K562 treated with DMSO at 1 percent for 12 hours (cell line): ENCODE measurements around the gene CEND1. TPM values are rescaled to one million over a fixed set of nuclear protein-coding genes. Genes with fewer than 3 reads are reported as not detected.

Experiments used
- total RNA-seq: library from RNA; unstranded; fragments of 300-600 nt; gene quantifications from 2 replicates; pipeline ENCODE4 v1.2.3, GENCODE V29; 2022; ENCODE audit not compliant: insufficient read depth

Gene CEND1
- 0.69 TPM in 1 of 2 replicates, not detected in the other for total RNA-seq

DNA sequence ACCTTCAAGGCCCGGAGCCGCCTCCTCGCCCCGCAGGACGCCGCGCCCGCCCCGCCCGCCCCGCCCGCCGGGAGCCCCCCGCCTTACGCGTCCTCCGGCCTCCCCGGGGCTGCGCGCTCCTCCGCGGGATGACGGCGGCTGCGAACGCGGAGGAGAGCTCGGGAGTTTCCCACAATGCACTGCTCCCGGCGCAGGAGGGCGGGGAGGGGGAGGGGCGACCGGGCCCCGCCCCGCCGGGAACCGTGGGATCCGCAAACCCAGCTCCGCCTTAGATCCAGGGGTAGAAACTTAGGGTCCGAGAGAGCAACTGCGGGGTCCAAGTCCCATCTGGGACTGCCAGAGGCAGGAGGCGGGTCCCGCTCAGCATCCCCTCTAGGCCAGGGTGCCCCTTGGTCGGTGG is at the start of gene CEND1:
CEND1 (minus strand) TSS at position 148 of the 400 bp plus-strand sequence. CDS start 1,514 bp downstream, outside the sequence.

DNA sequence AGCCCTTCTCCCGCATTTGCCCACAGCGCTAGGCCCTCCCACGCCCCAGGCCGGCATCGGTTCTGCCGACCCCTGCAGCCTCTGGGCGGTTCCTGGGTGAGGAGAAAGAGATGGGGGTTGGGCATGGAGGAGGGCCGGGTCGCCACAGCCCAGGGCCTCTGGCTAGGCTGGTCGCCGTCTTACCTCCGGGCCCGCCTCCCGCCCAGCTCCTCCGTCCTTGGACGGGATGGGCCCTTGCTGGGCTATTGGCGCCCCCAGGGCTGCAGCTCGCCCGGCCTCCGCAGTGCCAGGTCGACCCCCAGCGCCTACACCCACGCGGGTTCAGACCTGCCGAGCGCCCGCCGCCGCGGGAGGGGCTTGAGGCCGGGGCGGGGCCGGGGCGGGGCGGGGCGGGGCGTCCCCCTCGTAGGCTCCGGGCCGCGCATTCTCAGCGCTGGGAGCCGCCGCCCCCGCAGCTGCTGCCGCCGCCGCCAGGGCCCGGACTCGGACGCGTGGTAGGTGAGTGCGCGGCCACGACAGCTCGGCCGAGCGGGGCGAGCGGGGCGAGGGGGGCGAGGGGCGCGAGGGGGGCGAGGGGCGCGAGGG is 42.7 kb upstream of the CEND1 start, which contains the start of gene CD151:
CD151 (plus strand) TSS at position 424 of the 585 bp plus-strand sequence. CDS start 3,118 bp downstream, outside the sequence.

DNA sequence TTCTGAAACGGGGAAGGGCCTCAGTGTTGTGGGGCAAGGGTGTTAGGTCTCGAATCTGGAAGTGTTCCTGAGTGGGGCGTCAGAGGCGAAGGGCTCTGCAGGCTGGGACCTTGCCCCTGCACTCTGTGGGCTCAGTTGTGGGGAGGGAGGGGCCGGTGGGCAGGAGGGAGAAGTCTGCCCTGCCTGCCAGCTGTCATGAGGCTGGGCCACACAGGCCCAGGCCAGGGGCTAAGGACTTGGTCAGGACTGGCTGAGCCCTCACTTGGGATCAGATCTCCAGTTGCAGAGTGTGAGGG is 38.0 kb upstream of the CEND1 start, which contains the start of gene CRACR2B:
CRACR2B (plus strand) TSS at position 23 of the 296 bp plus-strand sequence. CDS start 689 bp downstream, outside the sequence.

DNA sequence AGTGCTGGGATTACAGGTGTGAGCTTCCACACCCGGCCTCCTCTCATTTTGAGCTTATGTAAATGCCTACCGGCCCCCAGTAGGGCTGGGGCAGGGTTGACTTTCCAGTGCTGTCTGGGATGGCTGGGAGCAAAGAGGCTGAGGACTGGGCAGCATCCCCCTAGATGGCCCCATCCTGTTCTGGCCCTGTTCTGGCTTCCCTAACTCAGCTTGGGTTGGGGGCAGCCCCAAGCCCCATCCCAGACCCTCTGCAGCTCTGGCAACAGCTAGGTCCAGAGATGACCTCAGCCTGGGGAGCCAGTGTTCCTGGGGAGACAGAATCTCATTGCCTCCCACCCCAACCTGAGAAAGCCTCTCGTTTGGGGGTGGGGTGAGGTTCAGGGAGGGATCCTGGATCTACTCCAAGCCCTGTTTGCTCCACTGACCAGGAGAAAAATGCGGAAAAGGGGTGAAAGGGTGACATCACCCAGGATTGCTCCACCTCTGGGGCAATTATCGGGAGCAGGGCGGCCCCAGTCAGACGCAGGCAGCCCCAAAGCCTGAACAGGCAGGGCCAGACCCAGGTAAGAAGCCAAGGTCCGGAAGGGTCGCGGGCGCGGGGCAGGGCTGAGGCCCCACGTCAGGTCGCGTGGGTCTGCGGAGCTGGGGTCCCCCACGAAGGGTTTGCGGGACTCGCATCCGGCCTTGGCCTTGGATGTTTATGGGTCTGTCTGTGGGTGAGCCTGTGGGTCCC is 28.7 kb upstream of the CEND1 start, which contains the start of gene PNPLA2:
PNPLA2 (plus strand) TSS at position 519 of the 733 bp plus-strand sequence. CDS start 805 bp downstream, outside the sequence.

DNA sequence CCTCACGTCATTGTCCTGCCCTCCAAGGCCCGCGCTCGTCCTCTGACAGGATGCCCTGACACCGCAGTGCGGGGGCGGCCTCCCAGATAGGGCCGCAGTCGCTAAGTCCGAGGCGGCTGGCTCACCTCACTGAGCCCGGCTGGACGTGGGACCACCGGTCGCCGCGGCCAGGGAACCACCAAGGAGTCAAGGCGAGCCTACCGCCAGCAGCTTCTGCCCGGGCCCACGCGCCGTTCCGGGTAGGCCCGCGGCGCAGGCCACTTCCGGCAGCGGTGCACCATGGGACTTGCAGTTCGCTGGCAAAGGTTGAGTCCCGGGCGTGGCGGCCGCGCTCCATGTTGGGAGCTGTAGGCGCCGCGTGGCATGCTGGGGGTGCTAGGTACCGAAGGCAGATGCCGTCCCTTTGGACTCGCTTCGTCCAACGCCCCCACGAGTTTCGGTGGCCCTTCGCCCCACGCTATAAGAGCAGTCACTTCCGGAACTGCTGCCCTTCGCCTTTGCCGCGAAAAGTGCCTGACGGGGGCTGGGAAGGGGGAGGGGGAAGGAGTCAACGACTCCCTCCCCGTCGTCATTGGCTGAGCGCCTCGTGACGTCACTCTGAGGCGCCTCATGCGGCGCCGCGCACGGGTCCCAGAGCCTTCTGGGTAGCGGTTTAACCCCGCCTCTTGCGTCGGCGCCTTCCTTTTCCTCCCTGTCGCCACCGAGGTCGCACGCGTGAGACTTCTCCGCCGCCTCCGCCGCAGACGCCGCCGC is 19.6 kb upstream of the CEND1 start, which contains the start of gene RPLP2:
RPLP2 (plus strand) TSS at position 681 of the 753 bp plus-strand sequence. CDS start 268 bp downstream, outside the sequence.

DNA sequence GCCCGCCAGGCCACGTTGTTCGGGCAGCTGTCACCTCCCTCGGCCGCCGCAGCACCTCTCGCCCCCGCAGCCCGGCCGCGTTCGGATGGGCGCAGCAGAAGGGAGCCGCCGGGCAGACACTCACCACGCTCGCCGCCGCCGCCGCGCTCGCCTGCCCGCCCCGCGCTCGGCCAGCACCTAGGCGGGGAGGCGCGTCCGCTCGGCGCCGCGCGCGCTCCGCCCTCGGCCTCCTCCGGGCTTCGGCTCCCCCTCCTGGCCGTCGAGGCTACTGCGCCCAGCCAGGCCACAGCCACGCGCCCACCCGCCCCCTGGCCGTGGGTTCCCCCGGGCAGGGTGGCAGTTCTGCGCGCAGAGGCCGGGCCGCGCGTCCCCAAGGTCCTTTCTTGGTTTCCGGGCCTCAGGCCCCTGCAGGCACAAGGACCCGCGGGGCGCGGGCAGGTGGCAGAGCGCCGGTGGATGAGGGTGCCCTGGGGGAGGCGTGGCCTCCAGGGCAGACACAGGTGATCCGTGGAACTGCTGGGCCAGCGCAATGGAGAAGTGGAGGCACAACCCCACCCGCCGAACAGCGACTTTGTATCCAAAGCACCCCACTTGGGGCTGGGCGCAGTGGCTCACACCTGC is 8.3 kb upstream of the CEND1 start, which contains the start of gene SLC25A22:
SLC25A22 (minus strand) TSS at position 189 of the 621 bp plus-strand sequence. CDS start 3,275 bp downstream, outside the sequence.

DNA sequence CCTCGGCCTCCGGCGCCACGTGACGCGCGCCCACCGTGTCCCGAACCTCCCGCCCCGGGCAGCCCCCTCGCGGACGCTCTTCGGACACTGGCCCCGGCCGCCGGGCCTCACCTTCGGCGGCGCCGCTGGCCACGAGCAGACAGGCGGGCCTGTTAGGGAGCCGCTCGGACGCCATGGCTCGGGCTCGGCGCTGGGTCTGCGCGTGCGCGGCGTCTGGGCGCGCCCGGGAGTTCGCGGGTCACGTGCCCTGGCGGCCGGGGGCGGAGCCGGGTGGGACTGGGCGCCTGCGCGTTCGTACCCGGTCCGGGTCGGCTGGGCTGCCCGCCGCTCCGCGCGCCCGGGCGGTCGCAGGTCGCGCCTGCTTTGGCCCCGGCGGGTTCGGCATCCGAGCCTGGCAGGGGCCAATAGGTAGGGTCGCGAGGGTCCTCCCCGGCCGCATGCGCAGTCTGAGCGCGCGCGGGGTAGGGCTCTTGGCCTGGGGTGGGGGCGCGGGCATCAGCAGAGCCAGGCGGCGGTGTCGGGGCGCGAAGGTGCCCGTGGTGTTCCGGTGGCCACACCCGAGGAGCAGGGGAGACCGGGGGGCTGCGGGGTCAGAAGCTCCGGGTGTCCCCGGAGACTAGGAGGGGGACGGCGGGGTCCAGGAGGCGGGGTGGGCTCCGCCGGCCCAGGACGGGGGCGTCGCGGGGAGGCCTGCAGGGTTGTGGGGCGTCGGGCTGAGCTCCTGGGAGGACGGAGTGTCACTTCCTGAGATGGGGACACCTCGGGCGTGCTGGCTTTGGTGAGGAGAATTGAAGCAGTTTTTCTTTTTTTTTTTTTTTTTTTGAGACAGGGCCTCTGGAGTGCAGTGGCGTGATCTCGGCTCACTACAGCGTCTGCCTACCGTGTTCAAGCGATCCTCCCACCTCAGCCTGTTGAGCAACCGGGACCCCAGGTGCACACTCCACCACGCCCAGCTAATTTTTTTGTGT is 12.3 kb downstream of the CEND1 start, which contains the start of gene GATD1:
GATD1 (minus strand) TSS at position 200 of the 968 bp plus-strand sequence; CDS start at position 175, 25 bp downstream.

DNA sequence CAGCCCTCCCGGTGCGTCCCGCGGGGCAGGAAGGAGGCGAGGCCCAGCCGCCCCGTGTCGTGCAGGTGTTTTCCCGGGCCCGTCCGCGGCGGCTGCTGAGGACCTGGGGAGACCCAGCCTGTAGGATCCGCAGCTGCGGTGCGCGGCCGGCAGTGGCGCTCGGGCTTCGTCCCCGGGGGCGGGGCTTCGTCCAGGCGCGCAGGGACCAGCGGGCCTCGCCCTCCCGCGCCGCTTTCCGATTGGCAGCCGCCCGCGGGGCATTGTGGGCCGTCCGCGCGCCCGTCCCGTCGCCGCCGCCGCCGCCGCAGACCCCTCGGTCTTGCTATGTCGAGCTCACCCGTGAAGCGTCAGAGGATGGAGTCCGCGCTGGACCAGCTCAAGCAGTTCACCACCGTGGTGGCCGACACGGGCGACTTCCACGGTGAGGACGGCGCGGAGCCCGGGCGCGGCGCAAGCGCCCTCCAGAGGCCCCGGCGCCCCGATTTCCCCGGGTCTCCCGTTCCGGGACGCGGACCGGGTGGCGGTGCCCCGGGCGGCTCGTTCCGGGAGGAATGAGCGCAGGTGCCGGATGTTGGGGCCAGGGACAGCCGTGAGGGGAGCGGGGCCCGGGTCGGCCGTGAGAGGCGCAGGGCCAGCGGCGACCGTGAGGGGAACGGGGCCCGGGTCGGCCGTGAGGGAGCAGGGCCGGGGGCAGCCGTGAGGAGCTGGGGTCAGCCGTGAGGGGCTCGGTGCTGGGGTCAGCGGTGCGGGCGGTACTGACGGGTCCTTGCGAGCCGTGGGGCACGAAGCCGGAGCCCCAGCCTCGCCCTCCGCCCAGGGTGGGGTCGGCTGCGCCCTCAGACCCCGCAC is 42.5 kb downstream of the CEND1 start, which contains the start of gene TALDO1:
TALDO1 (plus strand) TSS at position 307 of the 849 bp plus-strand sequence; CDS start at position 325, 18 bp downstream.

Other genes starting within 250 kb of the CEND1 start
- 2.0 and 2.8 TPM in 2 replicates for gene LMNTD2, start 229.4 kb downstream of the CEND1 start, total RNA-seq
- 40.8 and 66.7 TPM in 2 replicates for gene RASSF7, start 229.1 kb downstream of the CEND1 start, total RNA-seq
- gene PHRF1, start 213.6 kb downstream of the CEND1 start, total RNA-seq = 9.8 and 21.1 TPM in 2 replicates
- gene IRF7, start 174.1 kb downstream of the CEND1 start, total RNA-seq = 41.5 and 44.6 TPM in 2 replicates
- not detected in 2 replicates for gene CDHR5, start 165.1 kb downstream of the CEND1 start, total RNA-seq
- gene SCT, start 162.9 kb downstream of the CEND1 start, total RNA-seq = not detected in 2 replicates
- 0.88 and 1.6 TPM in 2 replicates for gene DRD4, start 152.8 kb downstream of the CEND1 start, total RNA-seq
- gene DEAF1, start 94.9 kb downstream of the CEND1 start, total RNA-seq = 51.5 and 67.2 TPM in 2 replicates
- gene TMEM80, start 94.3 kb downstream of the CEND1 start, total RNA-seq = 19.1 and 32.6 TPM in 2 replicates
- gene EPS8L2, start 83.9 kb downstream of the CEND1 start, total RNA-seq = 5.2 and 7.1 TPM in 2 replicates
- 543 and 606 TPM in 2 replicates for gene TALDO1, start 42.6 kb downstream of the CEND1 start, total RNA-seq
- 27.5 and 66.9 TPM in 2 replicates for gene GATD1, start 12.6 kb downstream of the CEND1 start, total RNA-seq
- gene SLC25A22, start 8.2 kb upstream of the CEND1 start, total RNA-seq = 21.6 and 29.4 TPM in 2 replicates
- 22.8 and 31.5 TPM in 2 replicates for gene PIDD1, start 15.1 kb upstream of the CEND1 start, total RNA-seq
- 1,821 and 2,673 TPM in 2 replicates for gene RPLP2, start 19.9 kb upstream of the CEND1 start, total RNA-seq
- gene PNPLA2, start 28.8 kb upstream of the CEND1 start, total RNA-seq = 139 and 145 TPM in 2 replicates
- 17.9 and 22.6 TPM in 2 replicates for gene CRACR2B, start 37.8 kb upstream of the CEND1 start, total RNA-seq
- 123 and 132 TPM in 2 replicates for gene CD151, start 42.9 kb upstream of the CEND1 start, total RNA-seq
- gene POLR2L, start 52.4 kb upstream of the CEND1 start, total RNA-seq = 48.6 and 66.2 TPM in 2 replicates
- 12.7 and 17.3 TPM in 2 replicates for gene TSPAN4, start 52.8 kb upstream of the CEND1 start, total RNA-seq
- 58.8 and 61.8 TPM in 2 replicates for gene CHID1, start 120.7 kb upstream of the CEND1 start, total RNA-seq
- gene AP2A2, start 135.8 kb upstream of the CEND1 start, total RNA-seq = 28.6 and 50.2 TPM in 2 replicates
- not detected in 2 replicates for gene MUC6, start 246.6 kb upstream of the CEND1 start, total RNA-seq